PC-3 (cell line): ENCODE measurements around the gene KBTBD12. TPM values are rescaled to one million over a fixed set of nuclear protein-coding genes. Genes with fewer than 3 reads are reported as not detected.

Source experiments
- ATAC-seq: fragments of 200-7000 bp; cut with Tn5 transposase; 2 replicates; pipeline ENCODE4 v1.9.1; 2020; ENCODE audit warnings: mild to moderate bottlenecking, moderate library complexity
- BruUV-seq: library from RNA; stranded (reverse); fragments of 400-500 nt; replicated peaks from 2 replicates; lab custom pipeline; 2021; lab: Mats Ljungman, UMichigan
- CTCF ChIA-PET: fragments of 300-600 bp; sonication (Branson Sonifier 250); formaldehyde crosslinking; loops from one replicate; lab custom pipeline; 2022; ENCODE audit warnings: antibody characterized with exemption; lab: Charles Lee
- POLR2A ChIA-PET: fragments of 300-600 bp; sonication (Branson Sonifier 250); formaldehyde crosslinking; loops from one replicate; lab custom pipeline; 2022; ENCODE audit warnings: antibody characterized with exemption; ENCODE audit not compliant: unreplicated experiment; lab: Charles Lee
- DNase-seq: peaks from one replicate; pipeline ENCODE4 v3.0.0-alpha.2; 2015
- H2AFZ ChIP-seq: fragments of 300-600 bp; sonication (generic); 2 replicates; pipeline ENCODE4 v1.6.0; 2016; ENCODE audit warnings: antibody characterized with exemption, low read length
- H3F3A ChIP-seq: fragments of 300-600 bp; sonication (generic); one replicate; pipeline ENCODE4 v1.6.0; 2017; ENCODE audit warnings: antibody characterized with exemption, low read length, control low read depth, mild to moderate bottlenecking; ENCODE audit not compliant: unreplicated experiment
- H3K27ac ChIP-seq: fragments of 300-600 bp; sonication (generic); 2 replicates; pipeline ENCODE4 v1.5.1; 2016; ENCODE audit warnings: mild to moderate bottlenecking, low read length
- H3K27me3 ChIP-seq: fragments of 300-600 bp; sonication (generic); 2 replicates; pipeline ENCODE4 v1.6.1; 2016; ENCODE audit warnings: low read length, mixed read lengths
- H3K36me3 ChIP-seq: fragments of 300-600 bp; sonication (generic); 2 replicates; pipeline ENCODE4 v1.6.1; 2016; ENCODE audit warnings: low read depth, mixed run types, low read length, mixed read lengths
- H3K4me1 ChIP-seq: fragments of 300-600 bp; sonication (generic); 2 replicates; pipeline ENCODE4 v1.5.1; 2016; ENCODE audit warnings: low read length; ENCODE audit not compliant: insufficient read depth
- H3K4me2 ChIP-seq: fragments of 300-600 bp; sonication (generic); 2 replicates; pipeline ENCODE4 v1.6.0; 2016; ENCODE audit warnings: low read length
- H3K4me3 ChIP-seq: fragments of 300-600 bp; sonication (generic); 2 replicates; pipeline ENCODE4 v1.5.1; 2016; ENCODE audit warnings: mild to moderate bottlenecking, low read length, mixed read lengths
- H3K79me2 ChIP-seq: fragments of 300-600 bp; sonication (generic); 2 replicates; pipeline ENCODE4 v1.6.1; 2017; ENCODE audit warnings: low read length, mixed read lengths
- H3K9ac ChIP-seq: fragments of 300-600 bp; sonication (generic); 2 replicates; pipeline ENCODE4 v1.6.0; 2016; ENCODE audit warnings: mild to moderate bottlenecking, low read length
- H3K9me2 ChIP-seq: fragments of 300-600 bp; sonication (generic); replicated peaks from 2 replicates; pipeline ENCODE4 v1.6.1; 2016; ENCODE audit warnings: mixed run types, low read length, mixed read lengths
- H3K9me3 ChIP-seq: fragments of 300-600 bp; sonication (generic); 2 replicates; pipeline ENCODE4 v1.6.1; 2016; ENCODE audit warnings: low read length, mixed read lengths
- H4K20me1 ChIP-seq: fragments of 300-600 bp; sonication (generic); 2 replicates; pipeline ENCODE4 v1.6.1; 2016; ENCODE audit warnings: low read length, mixed read lengths
- EZH2 ChIP-seq: fragments of 300-600 bp; sonication (generic); IDR thresholded peaks from one replicate; pipeline ENCODE4 v1.6.1; 2017; ENCODE audit warnings: antibody characterized with exemption, mild to moderate bottlenecking, low read length; ENCODE audit not compliant: unreplicated experiment
- EZH2phosphoT487 ChIP-seq: fragments of 300-600 bp; sonication (generic); IDR thresholded peaks from 2 replicates; pipeline ENCODE4 v1.6.1; 2018; ENCODE audit warnings: mild to moderate bottlenecking, antibody characterized with exemption, low read length, borderline replicate concordance
- intact Hi-C: fragments of 100-400 bp; cut with micrococcal nuclease; formaldehyde crosslinking; loops from 2 replicates; pipeline ENCODE4 v1.9.0; 2023
- total RNA-seq: library from RNA; depleted of rRNA; stranded (reverse); fragments of >200 nt; gene quantifications from 2 replicates; pipeline ENCODE4 v1.2.3, GENCODE V29; 2014
- TF ChIP-seq, protein P1 (sequence below): fragments of 300-600 bp; sonication (generic); conservative IDR thresholded peaks from 2 replicates; pipeline ENCODE4 v1.5.1; 2017; ENCODE audit warnings: antibody characterized with exemption, low read depth, mild to moderate bottlenecking, low read length

KBTBD12 gene
- total RNA-seq, 1 experiment from 2014 or later: not detected

DNA sequence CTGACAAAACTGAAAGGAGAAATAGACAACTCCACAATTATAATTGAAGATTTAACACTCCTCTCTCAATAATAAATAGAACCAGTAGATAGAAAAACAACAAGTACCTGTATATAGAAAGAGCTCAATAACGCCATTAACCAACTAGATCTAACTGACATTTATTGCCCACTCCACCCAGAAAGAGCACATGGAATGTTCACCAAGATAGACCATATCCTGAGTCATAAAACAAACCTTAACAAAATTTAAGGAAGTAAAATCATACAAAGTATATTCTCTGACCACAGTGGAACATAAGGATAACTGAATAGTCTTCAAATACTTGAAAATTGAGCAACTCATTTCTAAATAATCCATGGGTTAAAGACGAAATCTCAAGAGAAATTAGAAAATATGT, 25.1 kb downstream of the KBTBD12 start:
- ChIA-PET POLR2A (no interaction called here), CTCF (no interaction called here)
- H3K4me1 ChIP-seq: peaks cover 14% of the 10 kb centered on the region
- no peak overlapping the region for H3K9ac ChIP-seq
- H3K27ac ChIP-seq: 0 out of 2 replicates have a peak overlapping the region, but pooled peaks have one; percentile 3
- DNase-seq (peak; percentile 58), ATAC-seq (peak; percentile 85)
- no TSS peak for BruUV-seq
- no peaks in the 10 kb centered on the region for H3K9me3 ChIP-seq
- no peaks in the 10 kb centered on the region for H3F3A ChIP-seq
- no peaks in the 10 kb centered on the region for H3K27me3 ChIP-seq
- H4K20me1 ChIP-seq: no peaks in the 10 kb centered on the region
- TF ChIP-seq, protein P1, sequence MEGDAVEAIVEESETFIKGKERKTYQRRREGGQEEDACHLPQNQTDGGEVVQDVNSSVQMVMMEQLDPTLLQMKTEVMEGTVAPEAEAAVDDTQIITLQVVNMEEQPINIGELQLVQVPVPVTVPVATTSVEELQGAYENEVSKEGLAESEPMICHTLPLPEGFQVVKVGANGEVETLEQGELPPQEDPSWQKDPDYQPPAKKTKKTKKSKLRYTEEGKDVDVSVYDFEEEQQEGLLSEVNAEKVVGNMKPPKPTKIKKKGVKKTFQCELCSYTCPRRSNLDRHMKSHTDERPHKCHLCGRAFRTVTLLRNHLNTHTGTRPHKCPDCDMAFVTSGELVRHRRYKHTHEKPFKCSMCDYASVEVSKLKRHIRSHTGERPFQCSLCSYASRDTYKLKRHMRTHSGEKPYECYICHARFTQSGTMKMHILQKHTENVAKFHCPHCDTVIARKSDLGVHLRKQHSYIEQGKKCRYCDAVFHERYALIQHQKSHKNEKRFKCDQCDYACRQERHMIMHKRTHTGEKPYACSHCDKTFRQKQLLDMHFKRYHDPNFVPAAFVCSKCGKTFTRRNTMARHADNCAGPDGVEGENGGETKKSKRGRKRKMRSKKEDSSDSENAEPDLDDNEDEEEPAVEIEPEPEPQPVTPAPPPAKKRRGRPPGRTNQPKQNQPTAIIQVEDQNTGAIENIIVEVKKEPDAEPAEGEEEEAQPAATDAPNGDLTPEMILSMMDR: no peak
- TF ChIP-seq EZH2 (no peak), EZH2phosphoT487 (no peak)
- H3K4me2 ChIP-seq: peak overlapping the region; percentile 35; the same call in 1 of the 2 replicates
- no peaks in the 10 kb centered on the region for H3K9me2 ChIP-seq
- no peaks in the 10 kb centered on the region for H3K36me3 ChIP-seq
- no peaks in the 10 kb centered on the region for H3K79me2 ChIP-seq
- intact Hi-C loops: loop anchor here (5.0 kb wide), 1 partner anchor 73 kb away; no protein-coding TSS in a partner anchor
- H2AFZ ChIP-seq: 0 out of 2 replicates have a peak overlapping the region, but pooled peaks have one; percentile 7
- no peak overlapping the region for H3K4me3 ChIP-seq

DNA sequence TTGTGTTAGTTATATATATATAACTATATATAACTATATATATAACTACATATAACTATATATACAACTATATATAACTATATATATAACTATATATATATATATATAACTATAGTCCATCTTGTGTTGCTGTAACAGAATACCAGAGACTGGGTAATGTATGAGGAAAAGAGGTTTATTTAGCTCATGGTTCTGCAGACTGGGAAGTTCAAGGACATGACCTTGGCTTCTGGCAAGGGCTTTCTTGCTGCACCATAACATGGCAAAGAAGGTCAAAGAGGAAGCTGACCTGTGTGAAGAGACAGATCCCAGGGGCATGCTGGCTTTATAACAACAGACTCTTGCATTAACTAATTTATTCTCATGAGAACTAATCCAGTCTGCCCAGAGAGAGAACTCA, 27.6 kb downstream of the KBTBD12 start:
- Histone ChIP-seq H2AFZ (no peak overlapping the region), H3K4me2 (no peak overlapping the region), H3K27ac (no peak overlapping the region), H3K79me2 (no peaks in the 10 kb centered on the region), H3K4me1 (peaks cover 14% of the 10 kb centered on the region), H3K36me3 (no peaks in the 10 kb centered on the region), H3K9me2 (no peaks in the 10 kb centered on the region), H4K20me1 (no peaks in the 10 kb centered on the region), H3K9me3 (no peaks in the 10 kb centered on the region), H3K27me3 (no peaks in the 10 kb centered on the region), H3K9ac (no peak overlapping the region), H3F3A (no peaks in the 10 kb centered on the region), H3K4me3 (no peak overlapping the region)
- BruUV-seq: no TSS peak
- no peak for DNase-seq
- TF ChIP-seq, protein P1: no peak
- TF ChIP-seq EZH2phosphoT487 (no peak), EZH2 (no peak)
- intact Hi-C loops: loop anchor here (5.0 kb wide), 1 partner anchor 75 kb away; no protein-coding TSS in a partner anchor
- ChIA-PET CTCF (interaction anchor here (0.6 kb wide), 1 partner anchor 469 kb away, joined by 3 read pairs; no protein-coding TSS in a partner anchor), POLR2A (no interaction called here)
- no peak for ATAC-seq

DNA sequence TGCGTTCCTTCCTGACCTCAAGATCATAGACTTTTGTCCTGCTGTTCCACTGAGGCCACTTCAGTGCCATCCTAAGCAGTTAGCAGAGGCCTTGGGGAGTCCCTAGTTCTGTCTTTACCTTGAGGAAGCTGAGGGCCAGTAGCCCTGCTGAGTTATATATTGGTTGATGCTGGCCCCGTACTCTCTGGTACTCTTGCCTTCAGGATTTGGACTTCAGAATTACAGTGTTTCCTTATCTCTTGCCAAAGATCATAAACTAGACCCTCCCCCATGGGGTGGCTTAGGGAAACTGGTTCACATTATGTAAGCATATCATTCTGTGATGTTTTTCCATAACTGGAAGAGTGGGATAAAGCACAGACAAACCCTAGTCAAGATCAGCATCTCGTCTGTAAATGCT, 33.2 kb downstream of the KBTBD12 start:
- H3K4me1 ChIP-seq: peaks cover under 1% of the 10 kb centered on the region; the same call in 1 of the 2 replicates
- no peaks in the 10 kb centered on the region for H3K27me3 ChIP-seq
- no peak overlapping the region for H3K9ac ChIP-seq
- no TSS peak for BruUV-seq
- no peaks in the 10 kb centered on the region for H3K9me2 ChIP-seq
- H3K79me2 ChIP-seq: no peaks in the 10 kb centered on the region
- no peaks in the 10 kb centered on the region for H3K36me3 ChIP-seq
- no peaks in the 10 kb centered on the region for H4K20me1 ChIP-seq
- H3K9me3 ChIP-seq: no peaks in the 10 kb centered on the region
- ChIA-PET POLR2A (no interaction called here), CTCF (no interaction called here)
- intact Hi-C loops: no loop called here
- DNase-seq (no peak), ATAC-seq (no peak)
- no peaks in the 10 kb centered on the region for H3F3A ChIP-seq
- no peak overlapping the region for H3K4me2 ChIP-seq
- H3K27ac ChIP-seq: no peak overlapping the region
- no peak for TF ChIP-seq EZH2phosphoT487
- no peak for TF ChIP-seq EZH2
- TF ChIP-seq, protein P1: no peak
- no peak overlapping the region for H3K4me3 ChIP-seq
- no peak overlapping the region for H2AFZ ChIP-seq
